HG03025 (cell line): ENCODE measurements around the gene SPDYE3.
"Not testable (repeated sequence)": the region's sequence is repeated elsewhere in the genome, so short reads cannot be mapped to it uniquely, and the experiment has no call there.

ENCODE experiments used
- ATAC-seq: cut with Tn5 transposase; IDR thresholded peaks from one replicate; pipeline ENCODE4 v1.9.1; 2021; ENCODE audit warnings: mild to moderate bottlenecking, moderate library complexity; ENCODE audit not compliant: unreplicated experiment, low FRiP score

SPDYE3 gene

DNA sequence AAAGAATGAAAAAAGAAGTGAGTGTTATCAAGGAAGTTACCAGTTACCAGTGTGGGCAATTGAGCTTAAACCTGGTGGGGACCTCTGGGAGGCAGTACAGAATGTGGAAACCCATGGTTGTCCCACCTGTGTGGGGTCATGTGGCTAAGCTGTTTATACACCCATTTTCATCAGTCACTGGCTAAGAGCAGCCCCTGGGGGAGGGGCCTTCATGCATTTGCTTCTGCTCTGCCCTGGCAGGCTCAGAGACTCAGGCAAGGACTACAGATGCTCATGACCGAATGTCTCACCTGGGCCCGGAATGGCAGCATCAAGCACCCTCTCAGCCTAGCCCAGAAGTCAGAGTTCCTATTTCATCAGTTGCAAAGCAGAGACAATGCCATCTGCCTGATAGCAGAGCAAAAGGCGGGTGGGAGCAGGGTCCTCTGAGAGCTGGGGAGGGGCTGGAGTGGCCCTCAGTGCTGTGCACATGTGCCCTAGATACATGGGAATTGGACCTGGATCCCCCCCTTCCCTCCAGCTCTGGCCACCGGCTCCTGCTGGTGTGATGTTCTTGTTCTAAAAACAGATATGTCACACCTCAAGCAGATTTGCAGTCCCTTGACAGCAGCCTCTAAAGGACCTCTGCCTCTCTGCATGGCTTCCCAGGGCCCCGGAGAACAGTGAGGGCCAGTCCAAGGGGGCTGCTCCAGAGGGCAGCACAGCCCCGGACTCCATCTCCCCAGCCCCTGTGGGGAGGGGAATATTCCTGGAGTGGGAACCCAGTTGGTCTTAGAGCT, 20.1 kb upstream of the SPDYE3 start:
- not testable (repeated sequence) for ATAC-seq

DNA sequence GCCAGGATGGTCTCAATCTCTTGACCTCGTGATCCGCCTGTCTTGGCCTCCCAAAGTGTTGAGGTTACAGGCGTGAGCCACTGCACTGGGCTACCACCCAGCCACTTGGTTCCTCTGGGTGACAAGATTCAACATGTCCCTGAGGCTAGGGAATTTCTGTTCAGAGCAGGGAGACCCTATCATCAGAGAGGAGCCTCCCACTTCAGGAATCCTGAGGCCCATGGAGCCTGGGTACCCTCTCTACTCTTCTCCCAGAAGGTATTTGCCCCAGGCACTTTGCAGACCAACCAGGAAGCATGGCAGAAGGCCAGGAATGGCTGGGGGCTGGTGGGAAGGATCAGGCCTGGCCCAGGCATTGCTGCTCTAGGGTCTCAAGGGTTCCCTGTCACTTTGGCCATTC, 19.2 kb upstream of the SPDYE3 start:
- ATAC-seq = not testable (repeated sequence)

DNA sequence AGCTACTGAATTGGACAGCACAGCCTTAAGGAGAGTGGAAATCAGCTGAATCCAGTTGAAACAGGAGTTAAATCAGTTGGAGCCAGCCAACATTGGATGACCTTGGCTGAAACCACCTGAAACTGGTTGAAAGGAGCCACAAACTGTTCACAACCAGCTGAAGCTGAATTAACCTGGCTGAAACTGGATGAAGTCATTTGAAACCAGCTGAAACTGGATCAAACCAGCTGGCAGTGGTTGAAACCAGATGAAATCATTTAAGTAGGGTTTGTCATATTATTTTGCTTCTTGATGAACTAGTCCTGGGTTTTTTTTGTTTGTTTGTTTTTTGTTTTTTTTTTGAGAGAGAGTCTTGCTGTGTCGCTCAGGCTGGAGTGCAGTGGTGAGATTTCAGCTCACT, 15.3 kb upstream of the SPDYE3 start:
- not testable (repeated sequence) for ATAC-seq

DNA sequence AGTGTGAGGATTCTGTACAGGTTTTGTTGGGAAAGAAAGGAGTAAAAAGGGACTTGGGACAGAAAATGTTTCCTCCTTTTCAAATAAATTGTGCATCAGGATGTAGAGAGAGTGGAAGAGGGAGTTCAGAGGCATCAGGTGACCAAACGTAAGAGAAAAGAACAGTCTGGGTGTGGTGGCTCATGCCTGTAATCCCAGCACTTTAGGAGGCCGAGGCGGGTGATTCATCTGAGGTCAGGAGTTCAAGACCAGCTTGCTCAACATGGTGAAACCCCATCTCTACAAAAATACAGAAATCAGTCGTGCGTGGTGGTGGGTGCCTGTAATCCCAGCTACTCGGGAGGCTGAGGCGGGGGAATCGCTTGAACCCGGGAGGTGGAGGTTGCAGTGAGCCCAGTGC, 12.2 kb upstream of the SPDYE3 start:
- ATAC-seq = not testable (repeated sequence)

DNA sequence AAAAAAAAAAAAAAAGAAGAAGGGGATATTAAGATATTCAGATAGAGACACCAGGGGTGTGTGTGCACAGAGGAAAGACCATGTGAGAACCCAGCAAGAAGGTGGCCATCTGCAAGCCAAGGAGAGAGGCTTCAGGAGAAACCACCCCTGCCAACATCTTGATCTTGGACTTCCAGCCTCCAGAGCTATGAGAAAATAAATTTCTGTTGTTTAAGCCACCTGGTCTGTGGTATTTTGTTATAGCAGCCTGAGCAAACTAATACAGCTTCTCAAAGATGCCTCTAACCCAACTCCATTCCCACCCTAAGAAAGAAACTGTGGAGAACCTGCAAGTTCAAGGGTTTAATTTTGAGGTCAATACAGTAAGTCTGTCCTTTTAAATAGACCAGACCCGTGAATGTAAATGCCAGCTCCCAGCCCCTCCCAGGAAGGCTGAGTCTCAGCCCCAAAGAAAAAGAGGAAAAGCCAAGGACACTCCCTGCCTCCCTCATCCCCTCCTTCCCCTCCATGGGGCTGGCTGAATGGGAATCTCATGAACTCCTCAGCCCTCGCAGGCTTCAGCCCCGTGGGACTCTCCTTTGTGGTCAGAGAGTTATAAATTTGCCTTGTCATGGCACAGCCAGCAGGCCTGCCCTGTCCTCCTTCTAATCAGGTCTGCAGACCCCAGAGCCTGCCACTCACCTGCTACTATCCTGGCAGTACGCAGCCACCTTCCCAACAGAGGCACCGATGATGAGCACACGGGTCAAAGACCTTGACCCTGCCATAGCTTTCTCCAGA, 9.5 kb upstream of the SPDYE3 start:
- not testable (repeated sequence) for ATAC-seq

DNA sequence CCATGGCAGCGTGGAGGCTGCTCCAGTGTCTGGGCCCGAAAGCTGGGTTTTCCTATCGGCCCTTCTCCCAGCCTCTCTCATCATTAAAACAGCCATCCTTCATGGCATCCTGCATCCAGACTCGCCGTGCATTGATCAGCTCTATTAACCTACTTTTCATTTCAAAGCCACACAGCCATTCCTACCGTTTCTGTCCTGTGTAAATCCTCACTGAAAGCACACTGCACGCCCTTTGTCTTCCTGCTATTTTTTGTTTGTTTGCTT, 8.9 kb upstream of the SPDYE3 start:
- ATAC-seq = not testable (repeated sequence)

DNA sequence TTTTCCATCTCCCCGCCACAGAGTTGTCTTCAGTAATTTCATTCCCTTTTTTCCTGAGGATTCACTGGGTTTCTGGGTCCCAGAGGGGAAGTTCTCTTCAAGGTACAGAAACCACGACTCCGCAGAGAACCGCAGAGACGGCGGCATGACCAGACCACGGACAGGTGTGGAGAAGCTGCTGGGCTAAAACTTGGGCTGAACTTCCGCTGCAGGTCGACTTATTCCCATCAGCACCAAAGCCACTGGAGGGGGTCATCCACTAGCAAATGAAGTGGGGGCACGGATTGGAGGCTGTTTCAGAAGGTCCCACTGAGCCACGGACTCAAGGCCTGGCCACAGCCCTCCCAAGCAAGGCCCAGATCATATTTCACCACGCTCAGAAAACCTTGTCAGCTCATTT, 3.0 kb upstream of the SPDYE3 start:
- not testable (repeated sequence) for ATAC-seq

DNA sequence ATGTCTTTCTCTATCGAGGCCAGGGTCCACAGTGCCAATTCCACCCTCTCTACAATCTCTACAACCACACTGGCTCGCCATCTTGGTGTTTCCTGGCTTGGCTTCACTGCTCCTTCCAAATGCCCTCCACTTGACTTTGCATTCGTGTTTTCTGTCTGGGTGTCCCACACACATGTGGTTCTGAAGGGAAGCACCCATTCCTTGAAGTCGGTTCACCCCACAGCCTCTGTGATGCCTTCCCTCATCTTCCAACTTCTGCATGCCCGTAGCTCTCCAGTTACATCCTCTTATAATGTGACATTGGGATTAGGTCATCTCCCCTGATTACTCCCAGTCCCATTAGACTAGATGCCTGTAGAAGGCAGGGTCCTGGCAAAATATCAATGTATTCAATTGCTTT, 10.8 kb downstream of the SPDYE3 start:
- ATAC-seq = not testable (repeated sequence)

DNA sequence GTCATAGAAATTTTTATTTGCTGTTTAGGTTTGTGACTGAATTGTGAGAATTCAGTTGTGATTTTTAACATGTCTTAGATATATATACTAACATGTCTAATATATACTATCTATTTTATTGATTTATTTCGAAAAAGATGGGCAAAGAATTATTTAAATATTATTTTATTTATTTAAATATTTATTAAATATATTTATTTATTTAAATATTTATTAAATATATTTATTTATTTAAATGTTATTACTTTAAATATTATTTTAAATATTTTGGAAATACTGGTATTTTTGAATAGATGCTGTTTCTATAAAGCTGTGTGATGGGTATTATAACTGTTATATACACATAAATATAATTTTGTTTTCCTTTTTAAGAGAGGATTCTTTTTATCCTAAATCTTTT, 14.1 kb downstream of the SPDYE3 start:
- not testable (repeated sequence) for ATAC-seq

DNA sequence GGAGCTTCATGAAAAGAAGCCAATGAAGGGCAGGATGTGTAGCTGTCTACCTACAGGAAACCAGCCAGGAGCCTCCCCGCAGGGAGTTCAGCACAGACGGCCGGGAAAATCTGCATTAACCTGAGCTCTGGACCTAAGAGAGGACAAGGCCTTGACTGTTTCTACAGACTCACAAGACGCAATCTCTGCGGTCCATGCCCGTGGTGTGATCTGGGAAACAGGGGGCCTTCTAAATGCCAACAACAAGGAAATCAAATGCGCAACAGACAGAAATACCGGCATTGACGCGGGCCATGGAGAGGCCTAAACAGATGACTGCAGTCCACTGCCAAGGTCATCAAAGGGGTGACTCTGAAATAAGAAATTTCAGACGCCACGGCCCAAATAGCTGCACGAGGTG, 16.7 kb downstream of the SPDYE3 start:
- ATAC-seq = not testable (repeated sequence)

DNA sequence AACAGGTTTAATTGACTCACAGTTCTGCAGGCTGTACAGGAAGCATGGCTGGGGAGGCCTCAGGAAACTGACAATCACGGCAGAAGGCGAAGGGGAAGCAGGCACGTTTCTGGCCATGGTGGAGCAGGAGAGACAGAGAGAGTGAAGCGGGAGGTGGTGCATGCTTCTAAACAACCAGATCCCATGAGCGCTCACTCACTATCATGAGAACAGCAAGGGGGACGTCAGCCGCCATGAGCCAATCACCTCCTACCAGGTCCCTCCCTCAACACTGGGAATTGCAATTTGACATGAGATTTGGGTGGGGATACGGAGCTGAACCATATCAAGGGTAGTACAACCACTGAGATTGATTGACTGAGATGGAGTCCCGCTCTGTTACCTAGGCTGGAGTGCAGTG, 18.2 kb downstream of the SPDYE3 start:
- not testable (repeated sequence) for ATAC-seq

DNA sequence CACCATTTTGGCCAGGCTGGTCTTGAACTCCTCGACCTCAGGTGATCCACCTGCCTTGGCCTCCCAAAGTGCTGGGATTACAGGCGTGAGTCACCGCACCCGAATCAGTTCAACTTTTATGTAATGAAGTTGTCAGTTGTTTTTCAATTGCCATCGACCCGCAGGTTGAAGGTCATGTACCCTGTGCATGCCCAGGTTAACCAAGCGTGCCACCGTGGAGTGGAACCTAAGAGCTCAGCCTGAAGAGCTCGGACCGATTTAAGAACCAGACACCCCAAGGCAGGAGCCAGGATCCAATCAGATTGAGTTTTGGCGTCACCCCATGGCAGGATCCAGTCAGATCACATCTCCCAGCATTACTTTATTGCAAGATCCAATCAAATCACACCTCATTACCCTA, 19.4 kb downstream of the SPDYE3 start:
- ATAC-seq = not testable (repeated sequence)

DNA sequence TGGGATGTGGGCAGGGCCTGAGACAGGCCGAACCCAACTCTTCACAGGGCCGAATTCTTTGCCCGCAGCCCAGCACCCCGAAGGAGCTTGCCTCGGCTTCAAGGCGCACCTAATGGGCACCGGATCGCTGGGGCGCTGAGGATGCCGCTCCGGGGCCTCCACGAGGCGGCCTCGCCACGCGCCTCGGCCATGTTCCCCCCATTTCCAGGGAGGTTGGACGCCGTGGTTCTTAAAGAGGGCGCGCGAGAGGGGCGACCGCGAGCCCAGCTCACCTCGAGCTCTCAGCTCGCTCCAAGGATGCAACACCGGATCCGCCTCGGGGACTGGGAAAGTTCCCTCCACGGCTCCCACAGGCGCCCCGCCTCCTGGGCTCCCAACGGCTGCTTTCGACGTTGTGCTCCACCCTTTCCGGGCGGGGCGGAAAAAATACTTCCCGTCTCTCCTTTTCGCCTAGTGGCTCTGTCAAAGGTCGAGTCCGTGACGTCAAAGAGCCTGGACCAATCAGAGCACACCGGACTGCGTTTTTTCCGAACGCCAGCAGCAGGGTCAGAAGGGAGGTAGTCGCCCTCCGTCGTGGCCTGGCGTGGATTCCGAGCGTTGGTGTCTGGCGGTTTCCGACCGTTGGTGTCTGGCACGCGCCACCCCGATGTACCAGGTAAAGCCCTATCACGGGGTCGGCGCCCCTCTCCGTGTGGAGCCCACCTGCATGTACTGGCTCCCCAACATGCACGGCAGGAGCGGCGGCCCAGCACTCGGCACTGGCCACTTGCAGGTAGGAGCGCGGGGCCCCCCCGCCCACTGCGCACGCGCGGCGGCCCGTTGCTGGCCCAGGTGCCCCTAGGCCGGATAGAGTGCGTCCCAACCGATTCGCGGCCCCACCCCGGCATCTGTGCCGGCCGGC, 28.3 kb downstream of the SPDYE3 start:
- peak; percentile 95 for ATAC-seq

DNA sequence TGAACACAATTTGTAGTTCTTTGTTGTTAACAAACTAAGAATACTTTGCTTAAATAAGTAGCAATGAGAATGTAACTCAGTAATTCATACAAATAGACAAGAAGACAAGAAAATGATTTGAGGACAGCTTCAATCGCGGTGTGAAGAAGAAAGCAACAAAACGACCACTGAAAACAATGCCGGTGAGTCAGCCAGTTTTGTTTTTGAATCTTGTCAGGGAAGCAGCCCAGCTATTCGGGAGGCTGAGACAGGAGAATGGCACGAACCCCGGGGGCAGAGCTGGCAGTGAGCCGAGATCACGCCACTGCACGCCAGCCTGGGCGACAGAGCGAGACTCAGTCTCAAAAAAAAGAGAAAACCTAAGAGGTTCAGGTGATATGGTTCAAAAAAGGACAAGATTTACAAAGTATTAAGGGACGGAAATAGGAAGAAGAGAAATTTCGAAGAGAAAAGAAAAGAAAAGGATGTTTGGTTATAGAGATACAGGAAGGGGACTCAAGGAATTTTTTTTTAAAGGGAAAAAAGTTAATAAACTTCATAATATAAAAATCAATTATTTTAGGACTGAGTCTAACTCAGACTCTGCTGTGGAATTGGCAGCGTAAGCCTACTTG, 30.7 kb downstream of the SPDYE3 start:
- ATAC-seq = not testable (repeated sequence)

DNA sequence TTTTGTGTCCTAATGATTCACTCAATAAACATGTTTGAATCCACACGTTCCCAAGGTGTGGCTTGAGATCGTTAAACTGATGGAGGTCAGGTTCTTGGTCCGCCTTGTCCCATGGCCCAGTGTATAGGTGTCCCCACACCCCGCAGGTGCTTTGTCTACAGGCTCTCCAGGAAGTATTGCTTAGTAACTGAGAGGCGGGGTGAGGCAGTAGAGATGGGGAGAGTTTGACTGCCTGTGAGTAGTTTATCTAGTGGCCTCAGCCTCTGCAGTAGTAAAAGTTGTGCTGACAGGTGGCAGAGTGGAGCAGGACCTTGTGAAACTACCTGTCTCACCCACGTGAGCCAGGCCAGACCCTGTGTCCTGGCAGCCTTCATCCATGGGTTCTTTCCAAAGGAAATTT, 33.8 kb downstream of the SPDYE3 start:
- ATAC-seq = not testable (repeated sequence)

DNA sequence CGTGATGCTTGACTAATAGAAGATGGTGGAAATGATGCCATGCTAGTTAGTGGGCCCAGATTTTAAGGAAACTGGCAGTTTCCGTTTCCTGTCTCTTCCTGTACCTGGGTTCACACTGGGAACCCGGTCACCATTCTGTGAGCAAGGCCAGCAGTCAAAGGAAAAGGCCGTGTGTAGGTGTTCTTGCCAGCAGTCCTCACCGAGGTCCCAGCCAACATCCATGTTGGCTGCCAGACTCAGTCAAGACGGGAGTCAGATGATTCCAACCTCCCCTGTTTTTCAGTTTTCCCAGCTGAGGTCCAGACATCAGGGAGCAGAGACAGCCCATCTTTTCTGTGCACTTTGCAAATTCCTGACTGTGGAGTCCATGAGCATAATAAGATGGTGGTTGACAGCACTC, 35.3 kb downstream of the SPDYE3 start:
- no peak for ATAC-seq

DNA sequence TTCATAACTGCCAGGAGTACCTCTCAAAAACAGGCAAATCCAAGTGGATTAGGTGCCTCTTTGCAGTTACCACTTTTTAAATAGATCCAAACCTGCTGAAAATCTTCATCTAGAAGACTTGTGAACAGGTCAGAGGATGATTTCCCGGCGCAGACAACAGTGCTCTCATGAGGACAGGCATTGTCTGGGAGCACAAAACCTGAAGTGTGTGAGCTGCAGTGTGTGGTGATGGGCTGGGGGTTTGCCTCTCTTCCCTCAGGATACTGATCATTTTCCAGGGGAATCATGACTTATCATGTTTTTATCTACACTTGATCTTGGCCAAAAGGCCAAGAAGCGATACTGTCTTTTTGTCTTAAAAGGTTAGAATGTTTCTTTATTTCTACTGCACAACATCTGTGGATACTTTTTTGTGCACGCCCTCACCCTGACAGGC, 36.6 kb downstream of the SPDYE3 start:
- not testable (repeated sequence) for ATAC-seq

DNA sequence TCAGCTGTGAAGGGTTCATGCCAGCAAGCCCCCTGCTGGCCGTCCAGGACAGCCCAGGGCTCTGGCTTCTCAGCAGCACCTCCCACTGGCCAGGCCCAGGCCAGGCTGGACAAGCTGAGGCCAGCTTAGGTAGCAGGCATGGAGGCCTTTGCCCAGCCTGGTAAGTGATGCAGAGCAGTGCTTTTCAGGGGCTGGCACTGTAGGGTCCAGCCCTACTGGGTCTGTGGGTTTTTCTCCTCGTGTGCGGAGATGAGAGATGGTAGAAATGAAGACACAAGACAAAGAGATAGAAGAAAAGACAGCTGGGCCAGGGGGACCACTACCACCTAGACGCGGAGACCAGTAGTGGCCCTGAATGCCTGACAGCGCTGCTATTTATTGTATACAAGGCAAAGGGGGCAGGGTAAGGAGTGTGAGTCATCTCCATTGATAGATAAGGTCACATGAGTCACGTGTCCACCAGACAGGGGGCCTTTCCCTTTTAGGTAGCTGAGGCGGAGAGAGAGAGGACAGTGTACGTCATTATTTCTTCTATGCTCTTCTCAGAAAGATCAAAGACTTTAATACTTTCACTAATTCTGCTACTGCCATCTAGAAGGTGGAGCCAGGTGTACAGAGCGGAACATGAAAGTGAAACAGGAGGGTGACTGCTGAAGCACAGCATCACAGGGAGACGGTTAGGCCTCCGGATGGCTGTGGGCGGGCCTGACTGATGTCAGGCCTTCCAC, 37.2 kb downstream of the SPDYE3 start:
- ATAC-seq = peak; percentile 68

DNA sequence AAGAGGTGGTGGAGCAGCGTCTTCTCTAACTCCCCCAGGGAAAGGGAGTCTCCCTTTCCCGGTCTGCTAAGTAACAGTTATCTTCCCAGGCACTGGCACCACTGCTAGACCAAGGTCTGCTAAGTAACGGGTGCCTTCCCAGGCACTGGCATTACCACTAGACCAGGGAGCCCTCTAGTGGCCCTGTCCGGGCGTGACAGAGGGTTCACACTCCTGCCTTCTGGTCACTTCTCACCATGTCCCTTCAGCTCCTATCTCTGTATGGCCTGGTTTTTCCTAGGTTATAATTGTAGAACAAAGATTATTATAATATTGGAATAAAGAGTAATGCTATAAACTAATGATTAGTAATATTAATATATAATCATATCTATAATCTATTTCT, 37.8 kb downstream of the SPDYE3 start:
- ATAC-seq = peak; percentile 16

DNA sequence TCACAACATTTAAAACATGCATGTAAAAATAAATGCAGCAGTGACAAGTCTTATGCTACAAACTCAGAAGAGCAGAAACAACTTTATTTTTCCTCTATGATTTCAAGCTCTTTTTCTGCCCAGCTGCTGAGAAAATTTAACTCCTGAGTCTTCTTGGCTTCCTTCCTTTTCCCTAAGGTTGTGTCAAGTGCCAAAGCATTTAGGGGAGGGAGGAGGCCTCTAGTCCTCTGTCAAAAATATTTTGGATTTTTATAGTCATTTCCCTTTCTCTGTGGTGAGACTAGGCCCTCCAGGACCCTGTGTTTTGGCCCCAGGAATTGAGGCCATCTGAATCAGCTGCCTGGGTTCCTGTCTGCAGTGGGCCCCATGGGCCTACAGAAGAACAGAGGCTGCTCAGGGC, 39.4 kb downstream of the SPDYE3 start:
- ATAC-seq = no peak
